ENCODE measurements around the gene TP73. TPM values are rescaled to one million over a fixed set of nuclear protein-coding genes. Genes with fewer than 3 reads are reported as not detected.

TP73 gene
- total RNA-seq, 6 experiments from 2014 or later: 0.05 to 2.3 (median 0.32) TPM

DNA sequence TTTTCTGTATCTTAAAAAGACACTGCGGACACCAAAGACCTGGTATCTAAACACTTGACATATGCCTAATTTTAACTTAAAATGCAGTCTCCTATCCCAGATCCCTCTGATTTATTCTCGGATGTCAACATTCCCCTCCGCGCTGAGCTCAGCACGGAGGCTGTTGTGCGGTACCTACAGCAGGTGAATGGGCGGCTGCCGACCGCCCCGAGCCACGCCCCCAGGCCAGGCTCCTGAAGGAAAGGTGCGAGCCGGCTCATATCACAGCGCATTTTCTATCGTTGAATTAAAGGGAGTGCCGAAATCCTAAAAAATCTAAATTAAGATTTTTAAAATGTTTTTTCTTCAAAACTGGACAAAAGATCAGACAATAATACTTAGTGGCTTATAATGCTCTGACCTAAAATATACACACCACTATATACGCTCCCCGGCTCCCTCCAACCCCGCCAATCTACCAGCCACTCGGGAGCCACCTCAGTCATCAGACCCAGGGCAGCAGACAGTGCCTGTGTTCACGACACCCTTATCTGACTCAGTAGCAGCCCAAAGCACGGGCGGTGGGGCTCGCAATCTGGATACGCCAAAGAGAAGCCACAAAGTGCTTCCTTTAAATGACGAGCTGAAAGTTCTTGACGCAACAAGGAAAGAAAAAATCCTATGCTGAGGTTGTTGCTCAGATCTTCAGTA lies 6.5 kb upstream of the TP73 start:
- H3K4me3 ChIP-seq: no peak overlapping the region
- DNase-seq: peak in 2 of 3 donors; percentile 24 to 46
- no peak for ATAC-seq
- no peak for TF ChIP-seq POLR2A (IDR thresholded peaks at IDR 0.05)
- intact Hi-C loops (cut with DNase I): no loop called here
- peaks cover 0 to 14% (median 0%) of the 10 kb centered on the region in 4 donors for H3K4me1 ChIP-seq
- H3K27me3 ChIP-seq: peaks cover 4 to 5% of the 10 kb centered on the region in 2 donors
- H3K9me3 ChIP-seq: no peaks in the 10 kb centered on the region
- 92% methylated on average over 27 of the region's 27 CpGs for WGBS (ENCODE audit: insufficient coverage, low coverage, low lambda C conversion rate, missing lambda C conversion rate)
- peaks cover 0 to 13% (median 0%) of the 10 kb centered on the region in 4 donors for H3K36me3 ChIP-seq
- no peak overlapping the region for H3K27ac ChIP-seq

DNA sequence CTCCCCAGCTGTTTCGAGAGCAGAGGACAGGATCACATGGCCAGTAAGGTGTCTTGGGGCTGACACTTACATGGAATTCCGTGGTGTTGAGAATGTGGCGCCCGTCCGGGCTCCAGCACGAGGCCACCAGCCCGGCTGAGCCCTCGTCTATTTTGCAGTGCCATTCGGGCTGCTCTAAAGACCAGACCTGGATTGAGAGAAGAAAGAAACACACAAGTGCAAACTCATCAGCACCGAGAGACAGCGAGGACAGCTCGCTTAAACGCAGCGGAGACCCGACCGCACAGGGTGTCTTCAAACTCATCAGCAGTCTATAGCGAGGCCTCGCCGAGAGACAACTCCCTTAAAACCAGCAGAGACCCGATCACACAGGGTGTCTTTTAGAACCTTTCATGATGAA lies 5.7 kb upstream of the TP73 start:
- intact Hi-C loops (cut with DNase I): no loop called here
- H3K4me3 ChIP-seq: no peak overlapping the region
- peaks cover 10 to 13% of the 10 kb centered on the region in 2 donors for H3K27me3 ChIP-seq
- ATAC-seq (no peak), DNase-seq (peak in 2 of 3 donors; percentile 21 to 32)
- TF ChIP-seq, protein P1, sequence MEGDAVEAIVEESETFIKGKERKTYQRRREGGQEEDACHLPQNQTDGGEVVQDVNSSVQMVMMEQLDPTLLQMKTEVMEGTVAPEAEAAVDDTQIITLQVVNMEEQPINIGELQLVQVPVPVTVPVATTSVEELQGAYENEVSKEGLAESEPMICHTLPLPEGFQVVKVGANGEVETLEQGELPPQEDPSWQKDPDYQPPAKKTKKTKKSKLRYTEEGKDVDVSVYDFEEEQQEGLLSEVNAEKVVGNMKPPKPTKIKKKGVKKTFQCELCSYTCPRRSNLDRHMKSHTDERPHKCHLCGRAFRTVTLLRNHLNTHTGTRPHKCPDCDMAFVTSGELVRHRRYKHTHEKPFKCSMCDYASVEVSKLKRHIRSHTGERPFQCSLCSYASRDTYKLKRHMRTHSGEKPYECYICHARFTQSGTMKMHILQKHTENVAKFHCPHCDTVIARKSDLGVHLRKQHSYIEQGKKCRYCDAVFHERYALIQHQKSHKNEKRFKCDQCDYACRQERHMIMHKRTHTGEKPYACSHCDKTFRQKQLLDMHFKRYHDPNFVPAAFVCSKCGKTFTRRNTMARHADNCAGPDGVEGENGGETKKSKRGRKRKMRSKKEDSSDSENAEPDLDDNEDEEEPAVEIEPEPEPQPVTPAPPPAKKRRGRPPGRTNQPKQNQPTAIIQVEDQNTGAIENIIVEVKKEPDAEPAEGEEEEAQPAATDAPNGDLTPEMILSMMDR (IDR thresholded peaks at IDR 0.05): no peak
- no peak for TF ChIP-seq POLR2A (IDR thresholded peaks at IDR 0.05)
- no peaks in the 10 kb centered on the region for H3K9me3 ChIP-seq
- H3K36me3 ChIP-seq: peaks cover 0 to 13% (median 0%) of the 10 kb centered on the region in 4 donors
- H3K4me1 ChIP-seq: peaks cover 0 to 15% (median 0%) of the 10 kb centered on the region in 4 donors
- H3K27ac ChIP-seq: no peak overlapping the region
- WGBS (ENCODE audit: insufficient coverage, low coverage, low lambda C conversion rate, missing lambda C conversion rate): 91% methylated on average over 12 of the region's 20 CpGs

DNA sequence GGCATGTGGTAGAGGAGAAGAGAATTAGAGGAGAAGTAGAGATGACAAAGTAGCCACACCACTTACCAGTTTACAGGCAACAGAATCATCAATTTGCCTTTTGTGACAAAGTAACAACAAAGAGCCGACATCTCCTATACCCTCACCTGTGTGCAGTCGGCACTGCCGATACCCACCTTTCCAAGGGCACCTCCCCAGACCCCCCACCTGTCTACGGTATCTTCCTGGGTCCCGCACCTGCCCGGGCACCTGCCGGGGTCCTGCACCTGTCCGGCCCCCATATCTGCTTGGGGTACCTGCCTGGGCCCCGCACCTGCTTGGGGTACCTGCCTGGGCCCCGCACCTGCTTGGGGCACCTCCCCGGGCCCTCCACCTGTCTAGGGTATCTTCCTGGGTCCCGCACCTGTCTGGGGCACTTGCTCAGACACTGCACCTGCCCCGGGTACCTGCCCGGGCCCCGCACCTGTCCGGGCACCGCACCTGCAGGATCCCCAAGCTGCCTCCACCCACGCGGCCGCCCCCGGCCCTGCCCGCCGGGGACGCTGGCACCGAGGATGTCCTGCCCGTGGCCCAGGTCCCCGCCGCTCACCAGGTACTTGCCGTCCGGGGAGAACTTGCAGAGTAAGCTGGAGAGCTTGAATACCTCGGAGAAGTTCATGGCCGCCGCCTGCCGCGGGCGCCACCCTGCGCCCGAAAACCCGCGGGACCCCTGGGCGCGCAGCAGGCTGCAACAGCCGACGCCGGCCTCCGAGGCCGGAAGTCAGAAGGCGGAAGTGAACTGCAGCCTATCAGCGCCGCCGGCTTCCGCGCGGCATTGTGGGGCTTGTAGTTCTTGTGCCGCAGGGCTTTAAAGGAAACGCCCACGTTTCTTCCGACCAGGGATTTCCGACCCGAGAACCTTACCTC lies 2.7 kb upstream of the TP73 start, which contains the start of gene WRAP73:
Gene WRAP73 (minus strand): TSS at position 762 of the 906 bp plus-strand sequence. CDS start 104 bp downstream, at position 658.
- peaks cover 10 to 33% of the 10 kb centered on the region in 2 donors for H3K27me3 ChIP-seq
- TF ChIP-seq, protein P1 (IDR thresholded peaks at IDR 0.05): peak in 1 of 4 donors; percentile 8
- peak; percentile 68 for TF ChIP-seq POLR2A (IDR thresholded peaks at IDR 0.05)
- H3K4me1 ChIP-seq: peaks cover 0 to 26% (median 0%) of the 10 kb centered on the region in 4 donors
- WGBS (ENCODE audit: insufficient coverage, low coverage, low lambda C conversion rate, missing lambda C conversion rate): 4% methylated on average over 23 of the region's 60 CpGs
- H3K9me3 ChIP-seq: no peaks in the 10 kb centered on the region
- no peak within 1 kb of the TSS for H3K27ac ChIP-seq
- ATAC-seq: peak; percentile 91 to 99 (median 96)
- H3K4me3 ChIP-seq: peak within 1 kb of the TSS; percentile 82 to 91 (median 90)
- H3K36me3 ChIP-seq: peaks cover 0 to 13% (median 0%) of the 10 kb centered on the region in 4 donors
- peak; percentile 87 to 90 (median 88) for DNase-seq
- intact Hi-C loops (cut with DNase I): no loop called here

DNA sequence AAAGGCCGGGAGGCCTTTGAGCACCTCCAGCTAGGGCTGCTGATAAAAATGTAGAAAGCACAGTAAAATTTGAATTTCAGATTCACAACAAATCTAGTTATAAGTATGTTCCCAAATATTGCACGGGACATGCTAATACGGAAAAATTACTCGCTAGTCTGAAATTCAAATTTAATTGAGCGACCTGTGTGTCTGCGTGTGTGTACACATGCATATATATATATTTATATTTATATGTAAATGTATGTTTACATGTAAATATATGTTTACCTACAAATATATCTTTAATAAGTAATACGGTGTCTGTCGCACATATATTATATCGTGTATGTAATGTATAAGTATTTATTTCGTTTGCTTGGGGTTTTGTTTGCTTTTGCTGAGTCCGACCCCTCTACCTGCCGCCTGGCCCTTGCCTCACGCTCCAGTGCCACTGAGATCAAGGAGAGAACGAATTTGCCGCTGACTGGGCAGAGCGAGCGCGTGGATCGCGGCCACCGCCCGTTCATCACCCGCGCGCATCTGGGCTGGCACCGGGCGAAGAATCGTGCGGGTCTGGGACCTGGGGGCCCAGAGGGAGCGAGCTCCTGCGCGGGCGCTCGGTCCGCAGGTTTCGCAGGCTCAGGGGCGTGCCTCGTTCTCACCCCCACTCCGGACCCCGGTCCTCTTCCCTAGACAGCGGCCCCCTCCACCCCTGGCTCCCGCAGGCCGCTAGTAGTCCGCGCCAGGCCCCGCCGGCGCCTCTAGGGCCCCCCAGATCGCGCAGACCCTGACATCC lies 1.9 kb upstream of the TP73 start:
- TF ChIP-seq POLR2A (IDR thresholded peaks at IDR 0.05): no peak
- WGBS (ENCODE audit: insufficient coverage, low coverage, low lambda C conversion rate, missing lambda C conversion rate): 10% methylated on average over 37 of the region's 50 CpGs
- Histone ChIP-seq H3K27me3 (peaks cover 10 to 33% of the 10 kb centered on the region in 2 donors), H3K9me3 (no peaks in the 10 kb centered on the region), H3K4me1 (peaks cover 0 to 26% (median 0%) of the 10 kb centered on the region in 4 donors), H3K4me3 (peak overlapping the region in 2 of 3 donors; percentile 82 to 90), H3K27ac (no peak overlapping the region), H3K36me3 (peaks cover 0 to 13% (median 0%) of the 10 kb centered on the region in 4 donors)
- intact Hi-C loops (cut with DNase I): no loop called here
- DNase-seq: peak in 2 of 3 donors; percentile 46 to 47
- ATAC-seq: no peak

All from right lobe of liver (tissue), 6 donors.